Adrenal gland (tissue), 12 donors: ENCODE results near the gene CC2D2A. TPM values are rescaled to one million over a fixed set of nuclear protein-coding genes. Genes with fewer than 3 reads are reported as not detected.

ENCODE experiments used
- DNase-seq, 7 donors: peaks; one replicate each; pipeline ENCODE4 v3.0.0-alpha.2; 2019 to 2020
- H3K27ac ChIP-seq, 5 donors: fragments of 200-600 bp; sonication (generic) in 4 of 5; 1 replicate in 3 of 5; 2 replicates in 2 of 5; pipeline versions ENCODE4 v1.5.1 to v1.8.0; 2016 to 2020; ENCODE audit warnings: mild to moderate bottlenecking in 1 of 5
- H3K27me3 ChIP-seq: fragments of 200-600 bp; 2 replicates; pipeline ENCODE4 v1.8.0; 2021
- H3K36me3 ChIP-seq, 2 donors: fragments of 200-600 bp; replicated peaks in 1 of 2; 1 replicate in 1 of 2; 2 replicates in 1 of 2; pipeline versions ENCODE4 v1.5.1 to v1.8.0; 2018 to 2022
- H3K4me1 ChIP-seq, 2 donors: fragments of 200-600 bp; replicated peaks in 1 of 2; 1 replicate in 1 of 2; 2 replicates in 1 of 2; pipeline versions ENCODE4 v1.5.1 to v1.8.0; 2018 to 2021
- H3K4me3 ChIP-seq, 4 donors: fragments of 200-600 bp; sonication (generic) in 3 of 4; one replicate each; pipeline ENCODE4 v1.5.1; 2016 to 2018
- H3K9me3 ChIP-seq, 3 donors: fragments of 200-600 bp; sonication (generic) in 1 of 3; replicated peaks in 1 of 3; 1 replicate in 2 of 3; 2 replicates in 1 of 3; pipeline versions ENCODE4 v1.5.1 to v1.8.0; 2016 to 2021
- CTCF ChIP-seq, 6 experiments: fragments of 450-650 bp in 4 of 6; fragments of 200-600 bp in 2 of 6; sonication (generic) in 1 of 6; IDR thresholded peaks; 1 replicate in 5 of 6; 2 replicates in 1 of 6; pipeline versions ENCODE4 v1.5.1 to v1.8.0; 2016 to 2021; ENCODE audit warnings: antibody characterized with exemption in 6 of 6, mild to moderate bottlenecking in 2 of 6, moderate library complexity in 1 of 6
- POLR2A ChIP-seq, 2 donors: fragments of 450-650 bp; IDR thresholded peaks; one replicate each; pipeline ENCODE4 v1.6.1; 2017; ENCODE audit warnings: antibody characterized with exemption in 2 of 2, mild to moderate bottlenecking in 2 of 2, moderate library complexity in 1 of 2
- WGBS, 4 donors: extraction: QIAGEN DNeasy Blood & Tissue Kit in 2 of 4; methylation state at CpG; one replicate each; pipeline versions ENCODE4 v1.1.5 to v1.1.7; 2013 to 2017; 5-methylcytosine and 5-hydroxymethylcytosine counted together
- intact Hi-C, 2 donors: fragments of 100-400 bp; cut with DNase I; formaldehyde crosslinking; loops; one replicate each; pipeline versions ENCODE4 v1.14.1 to v1.15.0; 2022 to 2023
- polyA plus RNA-seq, 3 donors: library from polyadenylated mRNA; stranded (reverse); fragments of 200-250 nt in 2 of 3; fragments of 350-450 nt in 1 of 3; fragmentation: Illumina TruSeq in 1 of 3; extraction: RNeasy Lipid Tissue Mini Kit (QIAGEN cat#74804) in 1 of 3; gene quantifications; one replicate each; pipeline ENCODE4 v1.2.3, GENCODE V29; 2013 to 2014
- total RNA-seq, 9 donors: library from RNA; depleted of rRNA in 4 of 9; stranded (reverse); fragments of >200 nt in 4 of 9; fragments of 120-200 nt in 1 of 9; fragmentation: NEBNext Ultra II Directional in 1 of 9; extraction: Animal tissue kit (Norgen Biotek cat#: 25700) in 1 of 9; gene quantifications; one replicate each; pipeline versions ENCODE4 v1.1.0 to v1.2.4, GENCODE V29; 2013 to 2023
- donor health status: healthy with polysubstance abuse.
- donor health status: Bipolar disorder and iron deficiency.
- donor health status: DM: yes; HTN: yes; CAD: no.
- donor health status: DM: no; HTN: no; CAD: no.
- donor health status: DM: no; HTN: no; CAD: no.
- donor health status: DM: yes; HTN: yes; CAD: no.

Gene CC2D2A
- total and polyA plus RNA-seq, 12 donors = 14.4 to 52.3 (median 20.9) TPM

GRCh38 chr4:15443371-15444160, 26.1 kb upstream of the CC2D2A start:
- intact Hi-C loops = no loop called here
- Histone ChIP-seq H3K36me3 (no peaks in the 10 kb centered on the region), H3K27ac (no peak overlapping the region), H3K4me3 (no peak overlapping the region), H3K27me3 (no peaks in the 10 kb centered on the region), H3K4me1 (no peaks in the 10 kb centered on the region), H3K9me3 (no peaks in the 10 kb centered on the region)
- TF ChIP-seq CTCF (IDR thresholded peaks at IDR 0.05) = no peak
- no peak for TF ChIP-seq POLR2A (IDR thresholded peaks at IDR 0.05)
- WGBS, 4 donors = 63 to 94% (median 89%) methylated on average over 2 of the region's 2 CpGs
- DNase-seq = no peak

GRCh38 chr4:15444276-15444675, 25.4 kb upstream of the CC2D2A start:
- Histone ChIP-seq H3K4me3 (no peak overlapping the region), H3K27me3 (no peaks in the 10 kb centered on the region), H3K36me3 (no peaks in the 10 kb centered on the region), H3K27ac (no peak overlapping the region), H3K4me1 (no peaks in the 10 kb centered on the region), H3K9me3 (no peaks in the 10 kb centered on the region)
- no peak for DNase-seq
- WGBS, 4 donors = 92 to 97% (median 95%) methylated on average over 7 of the region's 7 CpGs
- intact Hi-C loops = no loop called here
- no peak for TF ChIP-seq CTCF (IDR thresholded peaks at IDR 0.05)
- TF ChIP-seq POLR2A (IDR thresholded peaks at IDR 0.05) = no peak

GRCh38 chr4:15444879-15445547, 24.7 kb upstream of the CC2D2A start:
- intact Hi-C loops = no loop called here
- no peaks in the 10 kb centered on the region for H3K27me3 ChIP-seq
- no peaks in the 10 kb centered on the region for H3K36me3 ChIP-seq
- TF ChIP-seq CTCF (IDR thresholded peaks at IDR 0.05) = no peak
- no peak for TF ChIP-seq POLR2A (IDR thresholded peaks at IDR 0.05)
- H3K4me3 ChIP-seq = no peak overlapping the region
- no peaks in the 10 kb centered on the region for H3K4me1 ChIP-seq
- 70 to 74% (median 71%) methylated on average over 4 of the region's 4 CpGs for WGBS, 4 donors
- no peak overlapping the region for H3K27ac ChIP-seq
- DNase-seq = no peak
- no peaks in the 10 kb centered on the region for H3K9me3 ChIP-seq

GRCh38 chr4:15451181-15451865, 18.4 kb upstream of the CC2D2A start:
- Histone ChIP-seq H3K27ac (peak overlapping the region in 3 of 5 donors; percentile 15 to 59 (median 35)), H3K36me3 (no peaks in the 10 kb centered on the region), H3K9me3 (no peaks in the 10 kb centered on the region), H3K4me1 (peaks cover 9 to 16% of the 10 kb centered on the region in 2 donors), H3K4me3 (no peak overlapping the region), H3K27me3 (no peaks in the 10 kb centered on the region)
- intact Hi-C loops = loop anchor here in 1 of 2 donors (10.0 kb wide), 1 partner anchor 57 kb away; no protein-coding TSS in a partner anchor
- no peak for DNase-seq
- TF ChIP-seq CTCF (IDR thresholded peaks at IDR 0.05) (no peak), POLR2A (IDR thresholded peaks at IDR 0.05) (no peak)
- 14 to 39% (median 27%) methylated on average over 1 of the region's 1 CpG for WGBS, 4 donors
